T-cell (primary cell): ENCODE results near the gene CNGB1. TPM values are rescaled to one million over a fixed set of nuclear protein-coding genes. Genes with fewer than 3 reads are reported as not detected.

ENCODE experiments used
- ATAC-seq, 4 experiments: fragments of 200-7000 bp in 3 of 4; fragments of 150-1000 bp in 1 of 4; cut with Tn5 transposase; replicated peaks in 1 of 4; 1 replicate in 3 of 4; 2 replicates in 1 of 4; pipeline ENCODE4 v1.10.0; 2021; ENCODE audit warnings: moderate library complexity in 3 of 4, mild to moderate bottlenecking in 2 of 4, moderate number of reproducible peaks in 1 of 4
- CTCF ChIA-PET, 2 donors: fragments of 300-600 bp; sonication (Branson Sonifier 250); formaldehyde crosslinking; loops; one replicate each; lab custom pipeline; 2022; ENCODE audit warnings: antibody characterized with exemption in 2 of 2; lab: Charles Lee
- POLR2A ChIA-PET, 2 donors: fragments of 300-600 bp; sonication (Branson Sonifier 250); formaldehyde crosslinking; loops; one replicate each; lab custom pipeline; 2022; ENCODE audit warnings: antibody characterized with exemption in 2 of 2; lab: Charles Lee
- DNase-seq, 35 experiments: peaks; one replicate each; pipeline versions ENCODE4 v3.0.0 to v3.0.0-alpha.2; 2013 to 2023
- H3K27ac ChIP-seq: one replicate; pipeline ENCODE4 v1.5.1; 2013; ENCODE audit warnings: low read length
- H3K27me3 ChIP-seq, 2 experiments: replicated peaks in 1 of 2; 1 replicate in 1 of 2; 2 replicates in 1 of 2; pipeline versions ENCODE4 v1.6.1 to v1.7.0; 2013; ENCODE audit warnings: low read length in 1 of 2, mixed read lengths in 1 of 2; ENCODE audit not compliant: control insufficient read depth in 2 of 2, insufficient read depth in 2 of 2; ENCODE audit errors: extremely low read depth in 1 of 2
- H3K36me3 ChIP-seq, 2 donors: 1 replicate in 1 of 2; 2 replicates in 1 of 2; pipeline versions ENCODE4 v1.6.1 to v1.7.0; 2013; ENCODE audit warnings: low read length in 1 of 2; ENCODE audit not compliant: control insufficient read depth in 2 of 2, insufficient read depth in 1 of 2; ENCODE audit errors: extremely low read depth in 1 of 2
- H3K4me1 ChIP-seq, 2 experiments: 1 replicate in 1 of 2; 2 replicates in 1 of 2; pipeline versions ENCODE4 v1.6.1 to v1.7.0; 2013; ENCODE audit warnings: low read length in 2 of 2, mixed read lengths in 1 of 2; ENCODE audit not compliant: insufficient read depth in 2 of 2, control insufficient read depth in 1 of 2; ENCODE audit errors: extremely low read depth in 1 of 2
- H3K4me3 ChIP-seq, 2 donors: 1 replicate in 1 of 2; 2 replicates in 1 of 2; pipeline versions ENCODE4 v1.5.1 to v1.7.0; 2013; ENCODE audit warnings: mild to moderate bottlenecking in 2 of 2, low read length in 1 of 2, moderate library complexity in 1 of 2; ENCODE audit not compliant: control insufficient read depth in 1 of 2; ENCODE audit errors: extremely low read depth in 1 of 2
- H3K9me3 ChIP-seq: 2 replicates; pipeline ENCODE4 v1.7.0; 2013
- H3K27ac Mint-ChIP-seq, 2 donors: one replicate each; pipeline ENCODE4 v1.8.0; 2020 to 2021; ENCODE audit warnings: mild to moderate bottlenecking in 2 of 2, mixed read lengths in 2 of 2
- H3K27me3 Mint-ChIP-seq, 2 donors: one replicate each; pipeline ENCODE4 v1.8.0; 2021 to 2022; ENCODE audit warnings: mixed read lengths in 2 of 2
- H3K36me3 Mint-ChIP-seq: one replicate; pipeline ENCODE4 v1.8.0; 2021; ENCODE audit warnings: mixed read lengths
- H3K4me1 Mint-ChIP-seq, 3 donors: one replicate each; pipeline ENCODE4 v1.8.0; 2020 to 2022; ENCODE audit warnings: mixed read lengths in 3 of 3, mild to moderate bottlenecking in 1 of 3
- H3K4me3 Mint-ChIP-seq, 3 donors: one replicate each; pipeline ENCODE4 v1.8.0; 2020 to 2022; ENCODE audit warnings: mild to moderate bottlenecking in 3 of 3, mixed read lengths in 3 of 3, moderate library complexity in 3 of 3
- H3K9me3 Mint-ChIP-seq, 3 donors: one replicate each; pipeline ENCODE4 v1.8.0; 2020 to 2022; ENCODE audit warnings: mixed read lengths in 3 of 3
- WGBS: methylation state at CpG from one replicate; pipeline ENCODE4 v1.1.5; 2013; ENCODE audit warnings: missing lambda C conversion rate; ENCODE audit not compliant: insufficient coverage; 5-methylcytosine and 5-hydroxymethylcytosine counted together
- total RNA-seq, 35 experiments: library from RNA in 6 of 35; stranded (reverse) in 6 of 35; fragments of 120-200 nt in 1 of 35; gene quantifications; one replicate each; pipeline versions ENCODE4 v1.2.1 to v1.2.4 and lab custom pipeline; 2013 to 2026

The CNGB1 gene
- total RNA-seq, 5 donors from 2014 or later (not counting 1 experiment from before 2014, with no cell fraction given) = not detected

DNA sequence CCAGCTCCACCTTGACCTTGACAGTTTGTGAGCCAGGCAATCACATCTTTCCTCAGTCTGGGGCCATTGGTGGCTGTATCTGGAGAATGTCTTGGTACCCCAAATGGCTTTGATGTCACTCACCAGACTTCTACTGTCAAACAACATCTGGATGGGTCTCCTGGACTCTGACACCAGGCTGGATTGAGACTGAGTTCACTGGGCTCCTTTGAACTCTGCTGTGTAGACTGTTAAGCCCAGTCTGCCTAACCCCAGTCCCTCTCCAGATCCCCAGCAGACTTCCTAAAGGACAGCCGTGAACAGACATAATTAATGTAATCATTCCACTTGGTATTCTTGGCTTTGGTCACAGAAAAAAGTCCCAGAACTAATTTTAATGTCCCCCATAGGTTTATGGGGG lies 84.5 kb downstream of the CNGB1 start:
- Mint-ChIP-seq H3K4me3 (no peak overlapping the region), H3K27ac (no peak overlapping the region), H3K36me3 (no peaks in the 10 kb centered on the region), H3K9me3 (no peaks in the 10 kb centered on the region), H3K4me1 (peaks cover 0 to 4% (median 3%) of the 10 kb centered on the region in 3 donors), H3K27me3 (peaks cover 55 to 72% of the 10 kb centered on the region in 2 donors)
- H3K27ac ChIP-seq = no peak overlapping the region
- H3K36me3 ChIP-seq = no peaks in the 10 kb centered on the region
- no CpG with 5 or more reads among the region's 1 CpG for WGBS
- DNase-seq = no peak
- H3K4me1 ChIP-seq = peaks cover 0 to 18% of the 10 kb centered on the region in 2 experiments
- CTCF ChIA-PET = no interaction called here
- POLR2A ChIA-PET = no interaction called here
- no peak for ATAC-seq
- no peak overlapping the region for H3K4me3 ChIP-seq
- no peaks in the 10 kb centered on the region for H3K9me3 ChIP-seq
- H3K27me3 ChIP-seq = peaks cover 10 to 63% of the 10 kb centered on the region in 2 experiments

DNA sequence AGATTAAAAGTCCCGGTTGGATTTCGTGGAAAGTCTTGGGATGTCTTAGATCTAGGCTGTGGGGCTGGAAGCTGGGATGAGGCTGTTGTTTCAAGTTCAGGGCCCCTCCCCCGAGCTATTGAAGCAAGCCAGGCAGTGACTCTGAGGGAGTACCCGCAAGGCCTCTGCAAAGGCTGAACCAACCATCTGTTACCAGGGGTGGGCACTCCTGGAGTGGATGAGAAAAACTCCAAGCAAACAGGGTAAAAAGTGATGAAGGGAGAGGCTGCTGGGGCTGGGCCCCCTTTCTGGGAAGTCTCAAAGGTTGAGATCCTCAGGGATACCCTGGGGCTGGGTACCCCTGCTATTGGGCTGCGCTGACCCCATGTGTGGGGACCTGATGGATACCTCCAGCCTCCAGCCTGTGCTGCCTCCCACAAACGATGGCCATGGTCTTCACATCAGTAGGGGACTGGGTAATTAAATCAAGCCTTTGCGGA lies 86.2 kb downstream of the CNGB1 start:
- peaks cover 0 to 4% (median 3%) of the 10 kb centered on the region in 3 donors for H3K4me1 Mint-ChIP-seq
- ATAC-seq (no peak), DNase-seq (no peak)
- Histone ChIP-seq H3K36me3 (no peaks in the 10 kb centered on the region), H3K27ac (no peak overlapping the region), H3K4me3 (no peak overlapping the region), H3K4me1 (peaks cover 0 to 7% of the 10 kb centered on the region in 2 experiments), H3K9me3 (no peaks in the 10 kb centered on the region), H3K27me3 (peaks cover 10 to 56% of the 10 kb centered on the region in 2 experiments)
- no peaks in the 10 kb centered on the region for H3K36me3 Mint-ChIP-seq
- WGBS = 68% methylated on average over 4 of the region's 7 CpGs
- H3K4me3 Mint-ChIP-seq = no peak overlapping the region
- ChIA-PET POLR2A (no interaction called here), CTCF (no interaction called here)
- no peak overlapping the region for H3K27ac Mint-ChIP-seq
- no peaks in the 10 kb centered on the region for H3K9me3 Mint-ChIP-seq
- peaks cover 51 to 66% of the 10 kb centered on the region in 2 donors for H3K27me3 Mint-ChIP-seq

- Histone ChIP-seq H3K36me3 (no peaks in the 10 kb centered on the region), H3K4me3 (no peak overlapping the region), H3K4me1 (peaks cover 0 to 2% of the 10 kb centered on the region in 2 experiments), H3K27me3 (peaks cover 10 to 53% of the 10 kb centered on the region in 2 experiments), H3K9me3 (no peaks in the 10 kb centered on the region), H3K27ac (no peak overlapping the region)
- ATAC-seq = no peak
- ChIA-PET CTCF (no interaction called here), POLR2A (no interaction called here)
- peaks cover 0 to 4% (median 3%) of the 10 kb centered on the region in 3 donors for H3K4me1 Mint-ChIP-seq
- H3K9me3 Mint-ChIP-seq = no peaks in the 10 kb centered on the region
- no peaks in the 10 kb centered on the region for H3K36me3 Mint-ChIP-seq
- peak overlapping the region in 1 of 3 donors; percentile 20 for H3K4me3 Mint-ChIP-seq
- WGBS = 44% methylated on average over 29 of the region's 51 CpGs
- peaks cover 50 to 61% of the 10 kb centered on the region in 2 donors for H3K27me3 Mint-ChIP-seq
- no peak overlapping the region for H3K27ac Mint-ChIP-seq
- no peak for DNase-seq
Measured at GRCh38 chr16:57883953-57884654, 86.8 kb downstream of the CNGB1 start.

DNA sequence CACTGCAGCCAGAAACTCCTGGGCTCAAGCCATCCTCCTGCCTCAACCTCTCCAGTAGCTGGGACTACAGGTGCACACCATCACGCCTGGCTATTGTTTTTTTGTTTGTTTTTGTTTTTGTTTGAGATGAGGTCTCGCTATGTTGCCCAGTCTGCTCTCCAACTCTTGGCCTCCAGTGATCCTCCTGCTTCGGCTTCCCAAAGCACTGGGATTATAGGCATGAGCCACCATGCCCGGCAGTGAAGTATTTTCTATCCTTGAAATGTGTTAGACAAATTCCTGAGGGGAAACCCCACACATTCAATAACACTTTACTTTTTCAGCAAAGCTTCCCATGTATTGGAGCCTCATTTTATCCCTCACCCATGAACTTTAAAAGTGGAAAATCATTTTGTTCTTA lies 87.4 kb downstream of the CNGB1 start:
- no peaks in the 10 kb centered on the region for H3K9me3 Mint-ChIP-seq
- H3K4me1 Mint-ChIP-seq = peaks cover 0 to 4% (median 3%) of the 10 kb centered on the region in 3 donors
- H3K27me3 Mint-ChIP-seq = peaks cover 49 to 57% of the 10 kb centered on the region in 2 donors
- H3K4me3 ChIP-seq = no peak overlapping the region
- H3K9me3 ChIP-seq = no peaks in the 10 kb centered on the region
- no peak overlapping the region for H3K27ac Mint-ChIP-seq
- no peaks in the 10 kb centered on the region for H3K36me3 ChIP-seq
- POLR2A ChIA-PET = no interaction called here
- CTCF ChIA-PET = no interaction called here
- no peaks in the 10 kb centered on the region for H3K4me1 ChIP-seq
- H3K36me3 Mint-ChIP-seq = no peaks in the 10 kb centered on the region
- no peak overlapping the region for H3K27ac ChIP-seq
- H3K27me3 ChIP-seq = peaks cover 10 to 51% of the 10 kb centered on the region in 2 experiments
- WGBS = 85% methylated on average over 2 of the region's 4 CpGs
- ATAC-seq = no peak
- DNase-seq = no peak
- H3K4me3 Mint-ChIP-seq = peak overlapping the region in 1 of 3 donors; percentile 20

DNA sequence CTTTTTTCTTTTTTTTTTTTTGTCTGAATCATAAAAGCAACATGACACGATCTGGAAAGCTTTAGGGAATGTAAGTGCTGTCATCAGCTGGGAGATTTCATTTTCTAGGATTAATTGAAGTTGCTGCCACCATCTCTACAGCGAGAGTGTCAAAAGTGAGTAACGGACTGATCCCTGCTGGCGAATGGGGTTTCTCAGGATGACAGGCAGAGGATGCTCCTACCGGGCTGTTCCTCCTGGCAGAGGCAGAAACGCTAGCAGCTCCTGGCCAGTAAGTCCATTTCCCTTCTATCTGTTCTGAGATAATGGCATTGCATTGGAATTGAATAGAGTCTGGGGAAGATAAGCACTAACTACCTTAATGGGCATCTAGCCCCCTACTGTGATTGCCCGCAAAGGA lies 88.1 kb downstream of the CNGB1 start:
- 100% methylated on average over 2 of the region's 7 CpGs for whole genome bisulfite sequencing
- Histone ChIP-seq H3K4me1 (no peaks in the 10 kb centered on the region), H3K9me3 (no peaks in the 10 kb centered on the region), H3K27ac (no peak overlapping the region), H3K27me3 (peaks cover 10 to 46% of the 10 kb centered on the region in 2 experiments), H3K4me3 (no peak overlapping the region), H3K36me3 (no peaks in the 10 kb centered on the region)
- Mint-ChIP-seq H3K27me3 (peaks cover 42 to 50% of the 10 kb centered on the region in 2 donors), H3K27ac (no peak overlapping the region), H3K36me3 (no peaks in the 10 kb centered on the region), H3K9me3 (no peaks in the 10 kb centered on the region), H3K4me1 (peaks cover 0 to 4% (median 3%) of the 10 kb centered on the region in 3 donors), H3K4me3 (no peak overlapping the region)
- POLR2A ChIA-PET = no interaction called here
- CTCF ChIA-PET = interaction anchor here in 1 of 2 donors (0.6 kb wide), 1 partner anchor 92 kb away, joined by 3 read pairs; no protein-coding TSS in a partner anchor
- no peak for ATAC-seq
- DNase-seq = no peak

DNA sequence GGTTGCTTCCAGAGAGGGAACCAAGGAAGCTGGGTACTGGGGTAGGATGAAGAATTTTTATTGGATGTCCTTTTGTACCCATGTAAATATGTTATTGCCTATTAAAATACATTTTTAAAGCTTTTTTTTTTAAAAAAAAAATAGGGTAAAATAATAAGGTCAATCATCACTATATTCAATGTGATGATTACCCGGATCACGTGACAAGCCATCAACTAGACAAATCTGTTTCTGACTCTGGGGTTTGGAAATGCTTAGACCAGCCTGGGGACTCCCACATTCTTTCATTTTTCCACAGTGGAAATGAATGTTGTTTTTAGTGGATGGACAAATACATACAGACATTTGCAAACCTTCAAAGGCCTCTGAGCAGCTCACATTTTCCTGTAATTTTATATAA lies 88.7 kb downstream of the CNGB1 start:
- Mint-ChIP-seq H3K4me3 (no peak overlapping the region), H3K27ac (no peak overlapping the region), H3K36me3 (no peaks in the 10 kb centered on the region), H3K4me1 (peaks cover 0 to 4% (median 3%) of the 10 kb centered on the region in 3 donors), H3K27me3 (peaks cover 37 to 46% of the 10 kb centered on the region in 2 donors), H3K9me3 (no peaks in the 10 kb centered on the region)
- no peaks in the 10 kb centered on the region for H3K9me3 ChIP-seq
- no CpG with 5 or more reads among the region's 2 CpGs for WGBS
- ChIA-PET POLR2A (no interaction called here), CTCF (no interaction called here)
- no peak for DNase-seq
- no peak for ATAC-seq
- no peak overlapping the region for H3K4me3 ChIP-seq
- H3K36me3 ChIP-seq = no peaks in the 10 kb centered on the region
- H3K27ac ChIP-seq = no peak overlapping the region
- peaks cover 10 to 46% of the 10 kb centered on the region in 2 experiments for H3K27me3 ChIP-seq
- no peaks in the 10 kb centered on the region for H3K4me1 ChIP-seq
